LNCAP (cell line): Measurements from ENCODE around the gene IFNE.

Source experiments
- TF ChIP-seq, protein P1 (sequence below): fragments of 450-650 bp; IDR thresholded peaks from 2 replicates; pipeline ENCODE4 v1.5.1; 2017; ENCODE audit warnings: mild to moderate bottlenecking

The IFNE gene

DNA sequence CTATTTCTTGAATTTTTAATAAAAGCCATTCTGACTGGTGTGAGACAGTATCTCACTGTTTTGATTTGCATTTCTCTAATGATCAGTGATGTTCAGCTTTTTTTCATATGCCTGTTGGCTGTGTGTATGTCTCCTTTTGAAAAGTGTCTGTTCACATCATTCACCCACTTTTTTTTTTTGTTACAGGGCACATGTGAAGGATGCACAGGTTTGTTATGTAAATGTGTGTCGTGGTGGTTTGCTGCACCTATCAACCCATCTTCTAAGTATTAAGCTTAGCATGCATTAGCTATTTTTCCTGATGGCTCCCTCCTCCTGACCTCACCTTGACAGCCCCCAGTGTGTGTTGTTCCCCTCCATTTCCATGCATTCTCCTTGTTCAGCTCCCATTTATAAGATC is 39.3 kb upstream of the IFNE start:
- TF ChIP-seq, protein P1, sequence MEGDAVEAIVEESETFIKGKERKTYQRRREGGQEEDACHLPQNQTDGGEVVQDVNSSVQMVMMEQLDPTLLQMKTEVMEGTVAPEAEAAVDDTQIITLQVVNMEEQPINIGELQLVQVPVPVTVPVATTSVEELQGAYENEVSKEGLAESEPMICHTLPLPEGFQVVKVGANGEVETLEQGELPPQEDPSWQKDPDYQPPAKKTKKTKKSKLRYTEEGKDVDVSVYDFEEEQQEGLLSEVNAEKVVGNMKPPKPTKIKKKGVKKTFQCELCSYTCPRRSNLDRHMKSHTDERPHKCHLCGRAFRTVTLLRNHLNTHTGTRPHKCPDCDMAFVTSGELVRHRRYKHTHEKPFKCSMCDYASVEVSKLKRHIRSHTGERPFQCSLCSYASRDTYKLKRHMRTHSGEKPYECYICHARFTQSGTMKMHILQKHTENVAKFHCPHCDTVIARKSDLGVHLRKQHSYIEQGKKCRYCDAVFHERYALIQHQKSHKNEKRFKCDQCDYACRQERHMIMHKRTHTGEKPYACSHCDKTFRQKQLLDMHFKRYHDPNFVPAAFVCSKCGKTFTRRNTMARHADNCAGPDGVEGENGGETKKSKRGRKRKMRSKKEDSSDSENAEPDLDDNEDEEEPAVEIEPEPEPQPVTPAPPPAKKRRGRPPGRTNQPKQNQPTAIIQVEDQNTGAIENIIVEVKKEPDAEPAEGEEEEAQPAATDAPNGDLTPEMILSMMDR: no peak

DNA sequence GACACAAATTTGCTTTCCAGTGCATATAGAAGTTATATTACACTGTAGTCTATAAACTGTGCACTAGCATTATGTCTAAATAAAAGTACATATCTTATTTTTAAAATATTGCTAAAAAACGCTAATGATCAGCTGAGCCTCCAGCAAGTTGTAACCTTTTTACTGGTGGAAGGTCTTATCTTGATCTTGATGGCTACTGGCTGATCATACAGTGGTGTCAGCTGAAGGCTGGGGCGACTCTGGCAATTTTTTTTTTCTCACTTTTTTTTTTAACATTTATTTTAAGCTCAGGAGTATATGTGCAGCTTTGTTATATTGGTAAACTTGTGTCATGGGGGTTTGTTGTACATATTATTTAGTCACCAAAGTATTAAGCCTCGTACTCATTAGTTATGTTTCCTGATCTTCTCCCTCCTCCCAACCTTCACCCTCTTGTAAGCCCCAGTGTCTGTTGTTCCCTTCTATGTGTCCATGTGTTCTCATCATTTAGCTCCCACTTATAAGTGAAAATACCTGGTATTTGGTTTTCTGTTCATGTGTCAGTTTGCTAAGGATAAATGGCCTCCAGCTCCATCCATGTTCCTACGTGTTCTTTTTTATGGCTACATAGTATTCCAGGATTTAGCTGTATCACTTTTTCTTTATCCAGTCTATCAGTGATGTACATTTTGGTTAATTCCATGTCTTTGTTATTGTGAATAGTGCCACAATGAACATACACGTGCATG is 38.6 kb upstream of the IFNE start:
- TF ChIP-seq, protein P1: no peak

DNA sequence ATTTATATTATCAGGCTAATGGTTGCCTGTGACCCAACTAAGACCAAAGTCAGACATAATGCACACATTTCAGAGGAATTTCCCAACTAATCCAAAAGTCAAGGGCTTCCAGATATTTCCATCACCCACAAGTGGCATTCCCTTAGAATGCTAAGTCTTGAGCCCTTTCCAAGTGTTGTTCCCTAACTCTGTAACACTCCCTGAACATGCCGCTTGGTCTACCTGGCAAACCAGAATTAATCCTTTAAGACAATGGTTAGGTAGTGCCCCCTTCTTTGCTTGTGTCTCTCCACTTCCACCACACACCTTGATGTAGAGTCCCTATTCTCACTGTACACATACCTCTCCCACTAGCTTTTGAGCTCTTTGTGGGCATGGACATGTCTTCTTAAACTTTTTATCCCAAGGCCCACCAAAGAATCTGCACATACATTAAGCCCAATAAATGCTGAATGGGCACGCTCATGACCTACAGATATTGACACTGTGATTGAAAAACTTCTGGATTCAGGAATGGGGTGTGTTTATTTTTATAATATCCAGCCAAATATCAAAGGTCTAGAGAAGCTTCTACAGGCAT is 37.8 kb upstream of the IFNE start:
- TF ChIP-seq, protein P1: no peak

DNA sequence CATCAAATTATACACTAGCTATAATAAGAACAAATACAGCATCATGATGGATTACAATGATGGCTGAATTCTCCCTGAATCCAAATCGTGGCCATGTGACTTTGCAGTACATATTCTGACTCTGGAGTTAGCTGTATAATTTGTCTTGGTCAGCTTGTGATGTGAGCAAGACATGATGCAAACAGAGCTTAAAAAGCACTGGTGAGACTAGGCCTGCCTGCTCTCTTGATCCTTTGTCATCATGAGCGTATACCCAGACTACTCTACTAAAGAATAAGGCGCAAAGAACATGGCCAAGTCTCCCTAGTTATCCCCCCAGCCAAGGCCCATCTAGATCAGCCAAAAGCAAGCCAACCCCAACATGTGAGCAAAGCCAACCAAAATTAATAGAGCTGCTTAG is 34.7 kb upstream of the IFNE start:
- TF ChIP-seq, protein P1: no peak

DNA sequence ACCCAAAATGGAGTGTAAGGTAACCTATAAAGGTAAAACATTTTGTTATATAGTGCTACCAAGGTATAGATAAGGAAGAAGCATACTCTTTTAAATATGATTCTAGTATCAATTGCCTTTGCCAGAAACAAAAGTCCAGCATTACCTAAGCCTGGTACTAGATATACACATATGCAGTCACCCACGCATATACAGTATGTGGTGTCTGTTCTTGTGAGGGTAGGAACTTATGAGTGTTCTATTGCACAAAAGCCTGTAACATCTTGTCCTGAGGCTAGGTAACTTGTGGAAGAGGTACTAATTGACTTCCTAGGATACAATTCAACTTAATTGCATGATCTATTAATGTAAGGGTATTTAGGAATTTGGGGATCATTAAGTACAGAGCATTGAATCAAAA is 31.3 kb upstream of the IFNE start:
- TF ChIP-seq, protein P1: no peak

DNA sequence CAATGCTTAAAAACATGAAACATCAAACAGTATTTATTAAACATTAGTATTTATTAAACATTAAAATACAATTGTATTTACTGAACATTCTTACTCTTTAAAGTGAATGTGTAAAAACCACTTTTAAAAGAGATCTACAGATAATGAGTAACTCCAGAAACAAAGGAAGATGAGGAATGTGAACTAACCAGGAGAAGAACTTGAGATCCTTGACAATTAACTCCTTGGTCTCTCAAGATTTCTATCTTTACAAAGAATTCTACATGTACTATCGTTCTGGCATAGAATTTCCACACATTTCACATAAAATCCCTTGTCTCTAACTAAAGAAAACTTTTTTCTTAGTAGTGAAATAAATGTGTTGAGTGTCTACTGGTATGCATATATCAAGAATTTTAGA is 28.7 kb upstream of the IFNE start:
- TF ChIP-seq, protein P1: no peak

DNA sequence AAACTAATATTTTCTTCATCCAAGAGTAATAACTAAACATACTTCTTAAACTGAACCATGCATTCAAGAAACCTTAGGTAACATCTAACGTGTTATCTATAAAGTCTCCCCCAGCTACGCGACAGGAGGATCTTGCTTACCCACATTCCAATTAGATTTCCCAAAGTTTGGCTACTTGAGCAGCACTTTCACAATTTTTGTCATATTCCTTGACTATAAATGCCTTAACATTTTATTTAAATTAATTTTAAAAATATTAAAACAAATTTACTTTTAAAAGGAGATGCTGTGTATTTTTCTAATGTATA is 25.3 kb upstream of the IFNE start:
- TF ChIP-seq, protein P1: no peak
